ENCODE data around the gene KRTAP10-1. TPM values are rescaled to one million over a fixed set of nuclear protein-coding genes. Genes with fewer than 3 reads are reported as not detected.

The KRTAP10-1 gene
- not detected in 2 replicates for total RNA-seq
- polyA plus RNA-seq, result 0.56 TPM in 1 of 2 replicates, not detected in the other

- H3K4me3 ChIP-seq, result no peak within 1 kb of the TSS
- H3K9me3 ChIP-seq (ENCODE audit: low read depth), result no peaks in the 10 kb centered on the region
- no peak for DNase-seq (ENCODE audit: low read depth in 1 of 2, low spot score in 1 of 2)
- no peaks in the 10 kb centered on the region for H3K27me3 ChIP-seq
- no peak within 1 kb of the TSS for H3K27ac ChIP-seq
- H3K4me1 ChIP-seq (ENCODE audit: low read depth), result no peaks in the 10 kb centered on the region
- no peak for TF ChIP-seq CTCF (IDR thresholded peaks at IDR 0.05; ENCODE audit: low read depth, low read length)
- no peaks in the 10 kb centered on the region for H3K36me3 ChIP-seq
Observed at GRCh38 chr21:44539991-44540666, at the start of gene KRTAP10-1. Gene KRTAP10-1 (minus strand): TSS chr21:44540195. CDS start chr21:44540150, 45 bp downstream.

GRCh38 chr21:44589094-44589493 lies 49.1 kb upstream of the KRTAP10-1 start:
- DNase-seq (ENCODE audit: low read depth in 1 of 2, low spot score in 1 of 2), result no peak
- TF ChIP-seq CTCF (IDR thresholded peaks at IDR 0.05; ENCODE audit: low read depth, low read length), result no peak
- peaks cover 15% of the 10 kb centered on the region for H3K4me1 ChIP-seq (ENCODE audit: low read depth)
- H3K36me3 ChIP-seq, result no peaks in the 10 kb centered on the region
- no peak overlapping the region for H3K4me3 ChIP-seq
- H3K27me3 ChIP-seq, result no peaks in the 10 kb centered on the region
- H3K27ac ChIP-seq, result no peak overlapping the region
- H3K9me3 ChIP-seq (ENCODE audit: low read depth), result no peaks in the 10 kb centered on the region

- H3K4me1 ChIP-seq (ENCODE audit: low read depth), result peaks cover 13% of the 10 kb centered on the region
- no peaks in the 10 kb centered on the region for H3K36me3 ChIP-seq
- no peaks in the 10 kb centered on the region for H3K27me3 ChIP-seq
- no peaks in the 10 kb centered on the region for H3K9me3 ChIP-seq (ENCODE audit: low read depth)
- H3K4me3 ChIP-seq, result no peak overlapping the region
- DNase-seq (ENCODE audit: low read depth in 1 of 2, low spot score in 1 of 2), result no peak
- no peak overlapping the region for H3K27ac ChIP-seq
- TF ChIP-seq CTCF (IDR thresholded peaks at IDR 0.05; ENCODE audit: low read depth, low read length), result no peak
Observed at GRCh38 chr21:44585892-44586291, 45.9 kb upstream of the KRTAP10-1 start.

GRCh38 chr21:44583800-44584147 lies 43.8 kb upstream of the KRTAP10-1 start:
- TF ChIP-seq CTCF (IDR thresholded peaks at IDR 0.05; ENCODE audit: low read depth, low read length), result no peak
- Histone ChIP-seq H3K27me3 (no peaks in the 10 kb centered on the region), H3K4me3 (no peak overlapping the region), H3K9me3 (ENCODE audit: low read depth) (no peaks in the 10 kb centered on the region), H3K27ac (no peak overlapping the region), H3K36me3 (no peaks in the 10 kb centered on the region), H3K4me1 (ENCODE audit: low read depth) (peaks cover 13% of the 10 kb centered on the region)
- DNase-seq (ENCODE audit: low read depth in 1 of 2, low spot score in 1 of 2), result no peak

- Histone ChIP-seq H3K4me3 (no peak overlapping the region), H3K4me1 (ENCODE audit: low read depth) (peaks cover 13% of the 10 kb centered on the region), H3K27ac (peak overlapping the region; percentile 68), H3K36me3 (no peaks in the 10 kb centered on the region), H3K27me3 (no peaks in the 10 kb centered on the region), H3K9me3 (ENCODE audit: low read depth) (no peaks in the 10 kb centered on the region)
- TF ChIP-seq CTCF (IDR thresholded peaks at IDR 0.05; ENCODE audit: low read depth, low read length), result no peak
- DNase-seq (ENCODE audit: low read depth in 1 of 2, low spot score in 1 of 2), result peak; percentile 12 to 82
Observed at GRCh38 chr21:44583089-44583799, 43.2 kb upstream of the KRTAP10-1 start.
